GM19193 (cell line): ENCODE results near the gene PRAMEF14.
"Not testable (repeated sequence)": the region's sequence is repeated elsewhere in the genome, so short reads cannot be mapped to it uniquely, and the experiment has no call there.

Experiments
- POLR2A ChIP-seq: IDR thresholded peaks from 4 replicates; pipeline ENCODE4 v1.6.1; 2011; ENCODE audit not compliant: insufficient read depth, insufficient read length; ENCODE audit errors: extremely low read depth

PRAMEF14 gene

DNA sequence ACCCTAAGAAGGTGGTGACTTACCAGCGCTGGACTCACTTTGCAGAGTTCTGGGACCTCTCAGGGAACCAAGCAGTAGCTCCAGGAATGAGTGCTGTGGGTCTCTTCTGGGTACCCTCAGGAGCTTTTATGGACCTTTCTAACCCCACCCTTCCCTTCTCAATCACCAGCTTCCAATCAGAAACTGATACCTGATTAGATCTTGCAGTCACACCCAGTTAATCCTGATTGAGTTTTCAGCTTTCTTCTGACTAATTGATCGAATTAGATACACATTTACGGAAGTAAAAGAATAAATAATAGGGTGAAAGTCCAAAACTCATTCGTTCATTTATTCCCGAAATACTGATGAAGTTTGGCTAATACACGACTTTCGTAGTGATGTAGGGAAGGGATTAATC is at the start of gene PRAMEF14:
TSS of gene PRAMEF14 (minus strand) at position 101 of the 400 bp plus-strand sequence. CDS start 1,820 bp downstream, outside the sequence.
- TF ChIP-seq POLR2A, result not testable (repeated sequence)

DNA sequence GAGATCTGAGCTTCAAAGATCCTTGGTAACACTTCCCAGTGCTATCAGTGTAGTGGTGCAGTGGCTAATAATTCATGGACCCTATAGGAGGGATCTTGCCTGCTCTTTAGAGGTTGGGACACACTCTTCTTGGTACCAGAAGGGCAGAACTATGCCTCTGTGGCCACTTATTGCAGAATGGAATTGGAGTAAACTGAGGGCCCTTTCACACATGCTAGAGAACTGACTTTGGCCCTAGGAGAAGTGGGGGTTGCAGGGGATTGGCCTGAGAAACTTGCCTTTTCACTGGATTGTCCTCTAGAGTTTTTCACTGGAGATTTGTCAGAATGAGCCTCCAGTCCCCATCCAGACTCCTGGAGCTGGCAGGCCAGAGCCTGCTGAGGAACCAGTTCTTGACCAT is 42.4 kb upstream of the PRAMEF14 start, which contains the start of gene PRAMEF17:
TSS of gene PRAMEF17 (plus strand) at position 301 of the 400 bp plus-strand sequence. CDS start at position 327, 26 bp downstream.
- not testable (repeated sequence) for TF ChIP-seq POLR2A

GRCh38 chr1:13315281-13315680 is 31.7 kb downstream of the PRAMEF14 start, which contains the start of gene PRAMEF15:
Gene PRAMEF15 (plus strand): TSS chr1:13315581. CDS start chr1:13318408, 2,827 bp downstream.
- TF ChIP-seq POLR2A, result not testable (repeated sequence)

- TF ChIP-seq POLR2A, result not testable (repeated sequence)
These were observed 43.7 kb downstream of the PRAMEF14 start, which contains the start of gene PRAMEF33 for GRCh38 chr1:13303239-13303638. Gene PRAMEF33 (plus strand): TSS chr1:13303539. CDS start chr1:13305955, 2,416 bp downstream.
